Measurements from ENCODE around the gene ZNF385B.

The ZNF385B gene

GRCh38 chr2:179861416-179862067 lies at the start of gene ZNF385B:
ZNF385B (minus strand) TSS chr2:179861612.
- peak within 1 kb of the TSS; percentile 59 for H3K4me3 ChIP-seq (ENCODE audit: low read depth, low read length)
- TF ChIP-seq CTCF (IDR thresholded peaks at IDR 0.05; ENCODE audit: low read depth, low read length) = no peak

GRCh38 chr2:179910735-179911113 lies 49.3 kb upstream of the ZNF385B start:
- no peak for TF ChIP-seq CTCF (IDR thresholded peaks at IDR 0.05; ENCODE audit: low read depth, low read length)

GRCh38 chr2:179909845-179910734 lies 48.7 kb upstream of the ZNF385B start:
- H3K4me3 ChIP-seq (ENCODE audit: low read depth, low read length) = no peak overlapping the region
- TF ChIP-seq CTCF (IDR thresholded peaks at IDR 0.05; ENCODE audit: low read depth, low read length) = no peak

More at GRCh38 chr2:179910735-179911113, 49.3 kb upstream of the ZNF385B start:
- no peak overlapping the region for H3K4me3 ChIP-seq (ENCODE audit: low read depth, low read length)

- no peak for TF ChIP-seq CTCF (IDR thresholded peaks at IDR 0.05; ENCODE audit: low read depth, low read length)
- H3K4me3 ChIP-seq (ENCODE audit: low read depth, low read length) = no peak overlapping the region
Observed at GRCh38 chr2:179900655-179901054, 39.2 kb upstream of the ZNF385B start.

- no peak for TF ChIP-seq CTCF (IDR thresholded peaks at IDR 0.05; ENCODE audit: low read depth, low read length)
- no peak overlapping the region for H3K4me3 ChIP-seq (ENCODE audit: low read depth, low read length)
Observed at GRCh38 chr2:179899666-179900065, 38.3 kb upstream of the ZNF385B start.

GRCh38 chr2:179898873-179899272 lies 37.5 kb upstream of the ZNF385B start:
- no peak overlapping the region for H3K4me3 ChIP-seq (ENCODE audit: low read depth, low read length)
- TF ChIP-seq CTCF (IDR thresholded peaks at IDR 0.05; ENCODE audit: low read depth, low read length) = peak; percentile 24

GRCh38 chr2:179893616-179894015 lies 32.2 kb upstream of the ZNF385B start:
- no peak overlapping the region for H3K4me3 ChIP-seq (ENCODE audit: low read depth, low read length)
- no peak for TF ChIP-seq CTCF (IDR thresholded peaks at IDR 0.05; ENCODE audit: low read depth, low read length)
